ENCODE measurements around the gene OR10X1. TPM values are rescaled to one million over a fixed set of nuclear protein-coding genes. Genes with fewer than 3 reads are reported as not detected.

The OR10X1 gene
- total RNA-seq, 1 donor from 2014 or later: not detected

Other genes with a start within 250 kb of the OR10X1 start
- not detected for gene CD1B, start 248.4 kb downstream of the OR10X1 start, total RNA-seq
- not detected for gene CD1E, start 226.0 kb downstream of the OR10X1 start, total RNA-seq
- gene OR10T2, start 180.4 kb downstream of the OR10X1 start, total RNA-seq: not detected
- not detected for gene OR10K2, start 153.7 kb downstream of the OR10X1 start, total RNA-seq
- gene OR10K1, start 118.1 kb downstream of the OR10X1 start, total RNA-seq: not detected
- gene OR10R2, start 107.7 kb downstream of the OR10X1 start, total RNA-seq: not detected
- not detected for gene OR6Y1, start 25.5 kb downstream of the OR10X1 start, total RNA-seq
- gene OR6P1, start 9.3 kb downstream of the OR10X1 start, total RNA-seq: not detected
- gene OR10Z1, start 25.4 kb upstream of the OR10X1 start, total RNA-seq: not detected
- gene SPTA1, start 106.8 kb upstream of the OR10X1 start, total RNA-seq: not detected
- gene OR6K2, start 120.8 kb upstream of the OR10X1 start, total RNA-seq: not detected
- not detected for gene OR6K3, start 140.8 kb upstream of the OR10X1 start, total RNA-seq
- gene OR6K6, start 174.8 kb upstream of the OR10X1 start, total RNA-seq: not detected
- not detected for gene OR6N1, start 192.3 kb upstream of the OR10X1 start, total RNA-seq
- gene OR6N2, start 201.3 kb upstream of the OR10X1 start, total RNA-seq: not detected